Endothelial cell of umbilical vein (primary cell): ENCODE results near the gene CDK17.

Experiments
- CTCF ChIP-seq, 2 donors: IDR thresholded peaks; 1 replicate in 1 of 2; 2 replicates in 1 of 2; pipeline ENCODE4 v1.5.1; 2011; ENCODE audit warnings: low read length in 2 of 2, mild to moderate bottlenecking in 2 of 2, moderate library complexity in 2 of 2, control low read depth in 1 of 2, inconsistent platforms in 1 of 2, low read depth in 1 of 2; ENCODE audit not compliant: insufficient read depth in 1 of 2; ENCODE audit errors: extremely low read depth in 1 of 2
- EZH2 ChIP-seq: IDR thresholded peaks from 2 replicates; pipeline ENCODE4 v1.6.1; 2012; ENCODE audit warnings: borderline replicate concordance, low read depth, mild to moderate bottlenecking, moderate library complexity, low read length, inconsistent platforms; ENCODE audit not compliant: severe bottlenecking
- FOS ChIP-seq: IDR thresholded peaks from 2 replicates; pipeline ENCODE4 v1.6.1; 2011; ENCODE audit warnings: mild to moderate bottlenecking, low read length, moderate library complexity, borderline replicate concordance; ENCODE audit not compliant: insufficient read depth
- GATA2 ChIP-seq: IDR thresholded peaks from 2 replicates; pipeline ENCODE4 v1.7.0; 2011; ENCODE audit warnings: low read depth, mild to moderate bottlenecking, moderate library complexity, mixed read lengths, low read length; ENCODE audit not compliant: insufficient read length, insufficient read depth
- MAX ChIP-seq: IDR thresholded peaks from 2 replicates; pipeline ENCODE4 v1.6.1; 2011; ENCODE audit not compliant: insufficient read depth, insufficient read length
- MYC ChIP-seq: IDR thresholded peaks from one replicate; pipeline ENCODE4 v1.6.1; 2011; ENCODE audit warnings: mild to moderate bottlenecking, low read depth, low read length
- POLR2A ChIP-seq: IDR thresholded peaks from 2 replicates; pipeline ENCODE4 v1.6.1; 2012; ENCODE audit warnings: low read depth, mild to moderate bottlenecking, control low read depth, low read length
- POLR2AphosphoS5 ChIP-seq: IDR thresholded peaks from 2 replicates; pipeline ENCODE4 v1.6.1; 2012; ENCODE audit warnings: low read depth, mild to moderate bottlenecking, control low read depth, low read length, moderate library complexity; ENCODE audit not compliant: insufficient read depth

GRCh38 chr12:96234591-96235483 is 165.4 kb downstream of the CDK17 start:
- TF ChIP-seq EZH2 (no peak), FOS (no peak), CTCF (IDR thresholded peaks at IDR 0.05; ENCODE audit: extremely low read depth in 1 of 2, insufficient read depth in 1 of 2, low read depth in 1 of 2, low read length in 2 of 2) (no peak), POLR2A (no peak), POLR2AphosphoS5 (no peak), MAX (no peak), MYC (no peak), GATA2 (no peak)
